DMS53 treated with DMSO at 0.1 percent for 48 hours (cell line): ENCODE results near the gene GJB5.

Source experiments
- DNase-seq: peaks from one replicate; lab custom pipeline; 2025; ENCODE audit not compliant: unreplicated experiment; lab: John Stamatoyannopoulos, UW

The GJB5 gene

GRCh38 chr1:34744851-34745250 lies 10.0 kb upstream of the GJB5 start:
- no peak for DNase-seq

GRCh38 chr1:34745666-34746065 lies 9.2 kb upstream of the GJB5 start:
- DNase-seq, result no peak

- no peak for DNase-seq
Observed at GRCh38 chr1:34746101-34746500, 8.7 kb upstream of the GJB5 start.

GRCh38 chr1:34746785-34747637 lies 7.8 kb upstream of the GJB5 start:
- DNase-seq, result no peak

- no peak for DNase-seq
Observed at GRCh38 chr1:34747638-34747941, 7.3 kb upstream of the GJB5 start.

- no peak for DNase-seq
Observed at GRCh38 chr1:34749992-34750391, 4.9 kb upstream of the GJB5 start.

GRCh38 chr1:34750610-34751009 lies 4.2 kb upstream of the GJB5 start:
- DNase-seq, result no peak

- no peak for DNase-seq
Observed at GRCh38 chr1:34753163-34753562, 1.7 kb upstream of the GJB5 start.

GRCh38 chr1:34755961-34756360 lies 1.1 kb downstream of the GJB5 start:
- no peak for DNase-seq

GRCh38 chr1:34757386-34757785 lies 2.5 kb downstream of the GJB5 start:
- DNase-seq, result no peak

GRCh38 chr1:34758751-34759150 lies 3.9 kb downstream of the GJB5 start:
- no peak for DNase-seq

- no peak for DNase-seq
Observed at GRCh38 chr1:34759503-34760357, 4.9 kb downstream of the GJB5 start, which contains the start of gene GJB4. Gene GJB4 (plus strand): TSS chr1:34759740. CDS start chr1:34761255, 1,515 bp downstream.

GRCh38 chr1:34761176-34761761 lies 6.4 kb downstream of the GJB5 start:
- DNase-seq, result no peak

- DNase-seq, result no peak
Observed at GRCh38 chr1:34761776-34762307, 7.0 kb downstream of the GJB5 start.

GRCh38 chr1:34762474-34763141 lies 7.8 kb downstream of the GJB5 start:
- no peak for DNase-seq

- peak; percentile 20 for DNase-seq
Observed at GRCh38 chr1:34763142-34763781, 8.4 kb downstream of the GJB5 start.

GRCh38 chr1:34768856-34769255 lies 14.0 kb downstream of the GJB5 start:
- no peak for DNase-seq

- DNase-seq, result no peak
Observed at GRCh38 chr1:34770891-34771504, 16.2 kb downstream of the GJB5 start.

- no peak for DNase-seq
Observed at GRCh38 chr1:34771573-34772371, 16.9 kb downstream of the GJB5 start.
